Naive B cell (primary cell): ENCODE measurements around the gene KLHL8. TPM values are rescaled to one million over a fixed set of nuclear protein-coding genes. Genes with fewer than 3 reads are reported as not detected.

ENCODE experiments used
- ATAC-seq, 2 donors: fragments of 150-1000 bp; cut with Tn5 transposase; 2 replicates each; pipeline ENCODE4 v1.10.0; 2021; ENCODE audit warnings: low read depth in 2 of 2, mild to moderate bottlenecking in 2 of 2, moderate library complexity in 2 of 2
- DNase-seq: peaks from one replicate; pipeline ENCODE4 v3.0.0; 2022
- H3K27ac Mint-ChIP-seq, 6 donors: one replicate each; pipeline ENCODE4 v1.8.0; 2020 to 2022; ENCODE audit warnings: mild to moderate bottlenecking in 6 of 6, mixed read lengths in 6 of 6, moderate library complexity in 5 of 6, inconsistent platforms in 2 of 6
- H3K27me3 Mint-ChIP-seq, 3 donors: one replicate each; pipeline ENCODE4 v1.8.0; 2021 to 2022; ENCODE audit warnings: mixed read lengths in 3 of 3, mild to moderate bottlenecking in 1 of 3
- H3K36me3 Mint-ChIP-seq, 2 donors: one replicate each; pipeline ENCODE4 v1.8.0; 2020 to 2022; ENCODE audit warnings: mixed read lengths in 2 of 2, inconsistent platforms in 1 of 2, mild to moderate bottlenecking in 1 of 2
- H3K4me1 Mint-ChIP-seq, 3 donors: one replicate each; pipeline ENCODE4 v1.8.0; 2020 to 2022; ENCODE audit warnings: mixed read lengths in 3 of 3, inconsistent platforms in 1 of 3, mild to moderate bottlenecking in 1 of 3, moderate library complexity in 1 of 3
- H3K4me3 Mint-ChIP-seq, 8 donors: one replicate each; pipeline ENCODE4 v1.8.0; 2020 to 2022; ENCODE audit warnings: mild to moderate bottlenecking in 8 of 8, mixed read lengths in 8 of 8, moderate library complexity in 8 of 8, inconsistent platforms in 2 of 8
- H3K9me3 Mint-ChIP-seq, 7 donors: one replicate each; pipeline ENCODE4 v1.8.0; 2020 to 2022; ENCODE audit warnings: mixed read lengths in 7 of 7, mild to moderate bottlenecking in 5 of 7, inconsistent platforms in 2 of 7, moderate library complexity in 1 of 7
- polyA plus RNA-seq, 6 donors: library from polyadenylated mRNA; unstranded; fragments of 300-500 nt; fragmentation: Illumina TruSeq; gene quantifications; one replicate each; pipeline ENCODE4 v1.2.3, GENCODE V29; 2021; ENCODE audit warnings: low read depth in 6 of 6

Gene KLHL8
- polyA plus RNA-seq, 6 donors from 2014 or later: 15.8 to 17.5 (median 16.3) TPM

DNA sequence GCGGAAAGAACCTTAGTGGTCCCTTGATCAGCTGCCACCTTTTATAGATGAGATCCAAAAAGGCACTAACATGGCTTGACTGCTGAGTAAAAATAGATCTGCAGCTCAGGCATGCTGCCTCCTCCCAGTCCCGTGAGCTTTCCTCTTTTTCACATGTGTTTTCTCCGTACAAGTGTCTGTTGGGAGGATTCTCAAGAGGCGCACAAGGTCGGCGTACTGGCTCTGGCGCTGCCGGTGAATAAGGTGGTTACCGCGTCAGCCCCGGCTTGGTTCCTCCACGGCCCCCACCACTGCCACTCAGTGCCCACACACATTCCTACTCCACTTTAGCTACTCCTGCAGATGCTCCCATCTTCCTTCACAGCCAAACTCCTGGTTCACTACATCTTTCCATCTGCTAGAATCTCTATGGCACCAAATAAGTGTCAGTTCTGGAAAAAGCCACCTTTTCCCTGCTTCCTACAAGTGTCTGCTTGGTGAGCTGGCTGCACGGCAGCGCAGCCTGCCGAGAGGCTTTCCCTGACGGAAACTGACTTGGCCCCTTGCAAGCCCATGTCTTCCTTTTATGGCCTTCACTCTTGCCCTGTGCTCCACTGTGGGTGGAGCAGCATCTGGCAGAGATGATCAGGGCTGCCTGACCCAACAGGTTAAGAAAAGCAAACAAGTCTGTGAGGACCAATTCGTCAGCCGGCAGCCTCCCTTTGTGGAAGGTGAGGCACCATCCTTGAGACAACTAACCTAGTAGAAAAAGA is 99.8 kb downstream of the KLHL8 start:
- H3K27me3 Mint-ChIP-seq: no peaks in the 10 kb centered on the region
- H3K4me1 Mint-ChIP-seq: peaks cover 20 to 28% (median 27%) of the 10 kb centered on the region in 3 donors
- H3K4me3 Mint-ChIP-seq: peak overlapping the region in 2 of 8 donors; percentile 41 to 42
- ATAC-seq (no peak), DNase-seq (no peak)
- peak overlapping the region in 3 of 6 donors; percentile 72 to 78 (median 78) for H3K27ac Mint-ChIP-seq
- H3K36me3 Mint-ChIP-seq: peaks cover 23 to 57% of the 10 kb centered on the region in 2 donors
- H3K9me3 Mint-ChIP-seq: no peaks in the 10 kb centered on the region

GRCh38 chr4:87120010-87120409 is 100.4 kb downstream of the KLHL8 start:
- no peak for ATAC-seq
- DNase-seq: no peak
- Mint-ChIP-seq H3K27ac (peak overlapping the region in 2 of 6 donors; percentile 20 to 78), H3K36me3 (peaks cover 17 to 51% of the 10 kb centered on the region in 2 donors), H3K9me3 (no peaks in the 10 kb centered on the region), H3K4me1 (peaks cover 20 to 28% (median 27%) of the 10 kb centered on the region in 3 donors), H3K4me3 (no peak overlapping the region), H3K27me3 (no peaks in the 10 kb centered on the region)

DNA sequence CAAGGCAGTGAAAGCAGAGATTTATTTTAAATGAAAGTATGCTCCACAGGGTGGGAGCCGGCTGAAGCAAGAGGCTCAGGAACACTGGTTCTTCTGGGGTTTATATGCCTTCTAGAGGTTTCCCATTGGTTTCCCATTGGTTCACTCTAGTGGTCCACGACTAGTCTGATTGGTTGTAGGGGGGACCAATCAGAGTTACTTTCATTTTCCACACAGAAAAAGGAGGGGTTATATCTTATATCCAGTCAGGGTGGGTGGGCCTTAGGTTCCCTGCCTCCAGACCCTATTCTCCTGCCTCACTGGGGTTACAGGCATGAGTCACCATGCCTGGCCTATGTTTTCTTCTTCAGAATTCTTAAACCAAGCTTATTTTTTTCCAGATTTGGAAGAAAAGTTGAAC is 101.6 kb downstream of the KLHL8 start:
- no peak for DNase-seq
- Mint-ChIP-seq H3K4me3 (no peak overlapping the region), H3K4me1 (peaks cover 20 to 28% (median 27%) of the 10 kb centered on the region in 3 donors), H3K27ac (no peak overlapping the region), H3K9me3 (no peaks in the 10 kb centered on the region), H3K36me3 (peaks cover 11 to 44% of the 10 kb centered on the region in 2 donors), H3K27me3 (no peaks in the 10 kb centered on the region)
- ATAC-seq: peak in 1 of 2 donors; percentile 27

DNA sequence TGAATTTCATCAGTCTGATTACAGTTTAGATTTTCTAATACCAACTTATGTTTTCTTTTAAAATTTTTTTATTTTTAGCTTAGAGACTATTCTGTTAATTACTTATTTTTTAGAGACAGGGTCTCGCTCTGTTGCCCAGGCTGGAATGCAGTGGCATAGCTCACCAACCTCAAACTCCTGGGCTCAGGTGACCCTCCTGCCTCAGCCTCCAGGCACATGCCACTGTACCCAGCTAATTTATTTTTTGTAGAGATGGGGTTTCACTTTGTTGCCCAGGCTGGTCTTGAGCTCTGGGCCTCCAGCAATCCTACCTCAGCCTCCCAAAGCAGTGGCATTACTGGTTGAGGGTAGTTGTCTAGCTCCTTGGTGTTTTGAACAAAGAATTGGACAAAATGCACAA is 102.0 kb downstream of the KLHL8 start:
- Mint-ChIP-seq H3K9me3 (no peaks in the 10 kb centered on the region), H3K4me1 (peaks cover 20 to 27% (median 26%) of the 10 kb centered on the region in 3 donors), H3K27me3 (no peaks in the 10 kb centered on the region), H3K36me3 (peaks cover 11 to 42% of the 10 kb centered on the region in 2 donors), H3K4me3 (no peak overlapping the region), H3K27ac (no peak overlapping the region)
- DNase-seq: no peak
- no peak for ATAC-seq

DNA sequence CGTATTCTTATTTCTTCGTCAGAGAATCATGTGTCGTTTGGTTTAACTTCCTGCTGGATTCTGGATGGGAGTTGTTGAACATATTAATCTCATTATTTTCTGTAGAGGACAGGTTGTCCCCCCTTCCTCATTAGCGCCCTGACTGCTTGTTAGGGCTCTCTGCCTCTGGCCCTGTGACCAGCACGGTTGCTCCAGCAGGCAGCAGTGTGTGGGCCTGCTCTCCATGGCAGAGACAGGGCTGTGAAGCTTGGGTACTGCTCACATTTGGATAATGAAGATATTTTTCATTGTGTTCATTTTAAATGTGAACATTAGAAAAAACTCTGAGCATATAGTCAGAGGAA is 102.7 kb downstream of the KLHL8 start:
- Mint-ChIP-seq H3K36me3 (peaks cover 11 to 42% of the 10 kb centered on the region in 2 donors), H3K9me3 (no peaks in the 10 kb centered on the region), H3K27ac (no peak overlapping the region), H3K27me3 (no peaks in the 10 kb centered on the region), H3K4me1 (peaks cover 18 to 27% (median 23%) of the 10 kb centered on the region in 3 donors), H3K4me3 (no peak overlapping the region)
- no peak for DNase-seq
- ATAC-seq: no peak

- ATAC-seq: no peak
- no peaks in the 10 kb centered on the region for H3K9me3 Mint-ChIP-seq
- no peak overlapping the region for H3K4me3 Mint-ChIP-seq
- peaks cover 11 to 42% of the 10 kb centered on the region in 2 donors for H3K36me3 Mint-ChIP-seq
- peak overlapping the region in 2 of 6 donors; percentile 24 to 33 for H3K27ac Mint-ChIP-seq
- no peak for DNase-seq
- no peaks in the 10 kb centered on the region for H3K27me3 Mint-ChIP-seq
- peaks cover 13 to 22% (median 18%) of the 10 kb centered on the region in 3 donors for H3K4me1 Mint-ChIP-seq
These were observed 103.2 kb downstream of the KLHL8 start for GRCh38 chr4:87117051-87117731.

DNA sequence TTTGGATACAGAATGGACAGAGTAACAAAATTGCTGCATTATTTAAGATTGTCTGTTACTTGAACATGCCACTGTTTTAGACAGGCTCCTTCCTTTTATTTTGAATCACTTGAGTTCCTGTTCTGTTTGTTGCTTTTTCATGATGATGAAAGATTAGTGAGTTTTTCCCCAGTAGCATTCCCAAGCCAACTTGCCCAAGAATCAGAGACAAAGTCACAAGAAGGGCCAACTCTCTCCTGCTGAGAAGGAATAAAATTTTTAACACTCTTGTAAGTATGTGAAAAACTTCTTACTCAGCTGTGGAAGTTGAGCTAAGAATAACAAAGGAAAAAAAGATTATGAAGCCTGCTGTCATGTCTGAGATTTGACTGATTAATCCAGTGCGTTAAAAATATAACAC is 104.2 kb downstream of the KLHL8 start:
- no peaks in the 10 kb centered on the region for H3K27me3 Mint-ChIP-seq
- H3K9me3 Mint-ChIP-seq: no peaks in the 10 kb centered on the region
- no peak for DNase-seq
- no peak for ATAC-seq
- H3K27ac Mint-ChIP-seq: no peak overlapping the region
- H3K4me3 Mint-ChIP-seq: no peak overlapping the region
- peaks cover 11 to 41% of the 10 kb centered on the region in 2 donors for H3K36me3 Mint-ChIP-seq
- H3K4me1 Mint-ChIP-seq: peaks cover 5 to 14% (median 12%) of the 10 kb centered on the region in 3 donors

GRCh38 chr4:87114245-87115062 is 106.0 kb downstream of the KLHL8 start:
- no peaks in the 10 kb centered on the region for H3K4me1 Mint-ChIP-seq

DNA sequence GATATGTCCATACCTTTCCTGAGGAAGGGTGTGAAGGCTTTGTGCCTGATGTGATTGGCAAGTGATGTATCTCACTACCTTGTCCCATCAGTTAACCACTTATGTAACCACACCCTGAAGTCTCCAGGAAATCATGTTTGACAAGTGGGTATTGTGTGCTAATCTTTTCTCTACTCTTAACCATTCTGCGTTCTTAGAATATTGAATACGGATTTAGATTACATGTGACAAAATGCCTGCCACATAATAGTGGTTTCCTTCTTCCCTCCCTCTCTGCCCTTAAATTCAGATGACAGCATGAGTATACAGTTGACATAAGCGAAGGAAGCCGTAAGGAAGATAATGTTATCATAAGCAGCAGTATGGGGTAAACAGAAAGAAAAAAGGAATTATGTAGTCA is 108.4 kb downstream of the KLHL8 start:
- ATAC-seq (no peak), DNase-seq (no peak)
- Mint-ChIP-seq H3K4me1 (no peaks in the 10 kb centered on the region), H3K27ac (no peak overlapping the region), H3K9me3 (no peaks in the 10 kb centered on the region), H3K4me3 (no peak overlapping the region), H3K27me3 (no peaks in the 10 kb centered on the region), H3K36me3 (peaks cover under 1 to 17% of the 10 kb centered on the region in 2 donors)

More at GRCh38 chr4:87114245-87115062, 106.0 kb downstream of the KLHL8 start:
- no peak overlapping the region for H3K4me3 Mint-ChIP-seq
- ATAC-seq (no peak), DNase-seq (no peak)
- H3K27me3 Mint-ChIP-seq: no peaks in the 10 kb centered on the region
- peaks cover 0 to 27% of the 10 kb centered on the region in 2 donors for H3K36me3 Mint-ChIP-seq
- no peaks in the 10 kb centered on the region for H3K9me3 Mint-ChIP-seq
- peak overlapping the region in 1 of 6 donors; percentile 65 for H3K27ac Mint-ChIP-seq

Other genes starting within 250 kb of the KLHL8 start
- under 1 TPM in 2 of 6 donors, not detected in 4; 0.17 to 0.19 TPM for gene HSD17B13, start 102.3 kb upstream of the KLHL8 start, polyA plus RNA-seq
- 100 to 1,000 TPM in 4 of 6 donors, 10 to 100 TPM in 2; 67.9 to 116 (median 107) TPM for gene HSD17B11, start 170.6 kb upstream of the KLHL8 start, polyA plus RNA-seq
- 10 to 100 TPM; 16.3 to 27.1 (median 19.2) TPM for gene NUDT9, start 202.0 kb upstream of the KLHL8 start, polyA plus RNA-seq